Liver (tissue), 9 donors: ENCODE data around the gene KCNK13. TPM values are rescaled to one million over a fixed set of nuclear protein-coding genes. Genes with fewer than 3 reads are reported as not detected.

ENCODE experiments used
- DNase-seq: peaks from one replicate; pipeline ENCODE4 v3.0.0-alpha.2; 2017; ENCODE audit warnings: low spot score
- H3K27ac ChIP-seq, 2 donors: one replicate each; pipeline ENCODE4 v1.7.0; 2013; ENCODE audit warnings: inconsistent platforms in 2 of 2, low read length in 2 of 2, control low read depth in 1 of 2, low read depth in 1 of 2, mild to moderate bottlenecking in 1 of 2
- H3K27me3 ChIP-seq, 4 donors: one replicate each; pipeline versions ENCODE4 v1.6.1 to v1.7.0; 2013; ENCODE audit warnings: low read length in 3 of 4, inconsistent platforms in 1 of 4, mild to moderate bottlenecking in 1 of 4, moderate library complexity in 1 of 4; ENCODE audit not compliant: control insufficient read depth in 4 of 4, insufficient read depth in 4 of 4
- H3K36me3 ChIP-seq, 4 donors: one replicate each; pipeline versions ENCODE4 v1.6.1 to v1.7.0; 2013; ENCODE audit warnings: low read length in 3 of 4, mild to moderate bottlenecking in 3 of 4, low read depth in 1 of 4, moderate library complexity in 1 of 4; ENCODE audit not compliant: control insufficient read depth in 4 of 4, insufficient read depth in 3 of 4
- H3K4me1 ChIP-seq, 4 donors: one replicate each; pipeline versions ENCODE4 v1.6.1 to v1.7.0; 2013; ENCODE audit warnings: low read length in 3 of 4, mild to moderate bottlenecking in 3 of 4, moderate library complexity in 1 of 4; ENCODE audit not compliant: control insufficient read depth in 4 of 4, insufficient read depth in 4 of 4
- H3K4me3 ChIP-seq, 3 donors: one replicate each; pipeline versions ENCODE4 v1.6.1 to v1.7.0; 2013; ENCODE audit warnings: low read length in 3 of 3, control low read depth in 1 of 3, low read depth in 1 of 3, mild to moderate bottlenecking in 1 of 3
- H3K9ac ChIP-seq, 2 donors: one replicate each; pipeline ENCODE4 v1.7.0; 2013; ENCODE audit warnings: low read length in 2 of 2, mild to moderate bottlenecking in 2 of 2, moderate library complexity in 2 of 2, control low read depth in 1 of 2, low read depth in 1 of 2
- H3K9me3 ChIP-seq, 4 donors: one replicate each; pipeline versions ENCODE4 v1.6.1 to v1.7.0; 2013; ENCODE audit warnings: low read length in 3 of 4; ENCODE audit not compliant: control insufficient read depth in 4 of 4
- FOXA1 ChIP-seq: IDR thresholded peaks from 2 replicates; pipeline ENCODE4 v1.6.1; 2016; ENCODE audit warnings: antibody characterized with exemption
- FOXA2 ChIP-seq: IDR thresholded peaks from 2 replicates; pipeline ENCODE4 v1.6.1; 2016; ENCODE audit warnings: antibody characterized with exemption
- GABPA ChIP-seq, 2 donors: IDR thresholded peaks in 1 of 2; conservative IDR thresholded peaks in 1 of 2; 2 replicates each; pipeline ENCODE4 v1.6.1; 2016; ENCODE audit warnings: antibody characterized with exemption in 2 of 2, mild to moderate bottlenecking in 1 of 2, moderate library complexity in 1 of 2
- HNF4A ChIP-seq, 2 donors: conservative IDR thresholded peaks; 2 replicates each; pipeline ENCODE4 v1.6.1; 2016; ENCODE audit warnings: antibody characterized with exemption in 2 of 2, mild to moderate bottlenecking in 2 of 2
- HNF4G ChIP-seq: IDR thresholded peaks from 2 replicates; pipeline ENCODE4 v1.6.1; 2016; ENCODE audit warnings: antibody characterized with exemption
- JUND ChIP-seq, 2 donors: IDR thresholded peaks; 2 replicates each; pipeline ENCODE4 v1.6.1; 2016; ENCODE audit warnings: antibody characterized with exemption in 2 of 2
- NR2F2 ChIP-seq: IDR thresholded peaks from 2 replicates; pipeline ENCODE4 v1.6.1; 2016; ENCODE audit warnings: antibody characterized with exemption
- RAD21 ChIP-seq, 2 donors: IDR thresholded peaks; 2 replicates each; pipeline ENCODE4 v1.6.1; 2016; ENCODE audit warnings: antibody characterized with exemption in 2 of 2, mild to moderate bottlenecking in 2 of 2
- REST ChIP-seq: IDR thresholded peaks from 2 replicates; pipeline ENCODE4 v1.6.1; 2016; ENCODE audit warnings: antibody characterized with exemption, mild to moderate bottlenecking
- RXRA ChIP-seq, 2 donors: IDR thresholded peaks; 2 replicates each; pipeline ENCODE4 v1.6.1; 2017 to 2018; ENCODE audit warnings: antibody characterized with exemption in 2 of 2, mild to moderate bottlenecking in 1 of 2
- SP1 ChIP-seq: IDR thresholded peaks from 2 replicates; pipeline ENCODE4 v1.6.1; 2018; ENCODE audit warnings: antibody characterized with exemption, mild to moderate bottlenecking
- TAF1 ChIP-seq: conservative IDR thresholded peaks from 2 replicates; pipeline ENCODE4 v1.6.1; 2016; ENCODE audit warnings: antibody characterized with exemption, mild to moderate bottlenecking
- YY1 ChIP-seq: IDR thresholded peaks from 2 replicates; pipeline ENCODE4 v1.6.1; 2016; ENCODE audit warnings: antibody characterized with exemption, mild to moderate bottlenecking
- WGBS: extraction: QIAGEN DNeasy Blood & Tissue Kit; methylation state at CpG from one replicate; pipeline ENCODE4 v1.1.7; 2013; 5-methylcytosine and 5-hydroxymethylcytosine counted together
- polyA plus RNA-seq, 2 donors: library from polyadenylated mRNA; stranded (reverse) in 1 of 2; unstranded in 1 of 2; fragments of 200-250 nt in 1 of 2; fragments of >200 nt in 1 of 2; fragmentation: Nextera tagmentation in 1 of 2; extraction: Ambion mirVana in 1 of 2; gene quantifications; one replicate each; pipeline versions ENCODE4 v1.2.1 to v1.2.3, GENCODE V29; 2013 to 2015
- total RNA-seq, 2 donors: library from RNA; depleted of rRNA; stranded (reverse); fragments of >200 nt; gene quantifications; one replicate each; pipeline ENCODE4 v1.2.3, GENCODE V29; 2014
- TF ChIP-seq, protein P1 (sequence below): IDR thresholded peaks from 2 replicates; pipeline ENCODE4 v1.6.1; 2016; ENCODE audit warnings: antibody characterized with exemption
- TF ChIP-seq, protein P2 (sequence below): IDR thresholded peaks from 2 replicates; pipeline ENCODE4 v1.6.1; 2016; ENCODE audit warnings: antibody characterized with exemption
- TF ChIP-seq, protein P3 (sequence below): IDR thresholded peaks from 2 replicates; pipeline ENCODE4 v1.6.1; 2016; ENCODE audit warnings: antibody characterized with exemption
- donor health status: healthy.
- donor health status: healthy.
- donor health status: healthy.
- donor health status: healthy.
- donor health status: healthy.

Gene KCNK13
- total and polyA plus RNA-seq, 4 donors, result 0.25 to 0.61 (median 0.38) TPM; not detected in 1

DNA sequence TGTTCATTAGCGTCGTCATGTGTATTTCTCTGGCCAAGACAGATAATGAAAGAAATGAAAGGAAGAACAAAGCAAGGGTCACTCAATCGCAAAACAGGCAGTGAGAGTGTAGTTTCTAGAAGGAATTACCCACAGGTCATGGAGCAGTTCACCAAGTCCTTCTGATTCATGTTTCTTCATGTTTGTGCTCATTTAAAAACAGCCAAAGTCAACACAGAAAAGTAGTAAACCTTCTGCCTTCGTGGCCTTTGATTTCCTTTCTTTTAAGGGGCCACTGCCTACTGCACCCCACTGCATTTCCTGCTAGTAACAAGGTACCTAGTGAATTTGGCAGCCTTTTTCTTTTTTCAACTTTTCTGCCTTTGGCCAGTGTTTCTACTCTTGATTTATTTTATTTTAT is 75.1 kb downstream of the KCNK13 start:
- Histone ChIP-seq H3K36me3 (no peaks in the 10 kb centered on the region), H3K9ac (no peak overlapping the region), H3K9me3 (no peaks in the 10 kb centered on the region), H3K4me1 (no peaks in the 10 kb centered on the region), H3K27ac (no peak overlapping the region), H3K4me3 (no peak overlapping the region), H3K27me3 (no peaks in the 10 kb centered on the region)
- TF ChIP-seq HNF4A (conservative IDR thresholded peaks at IDR 0.05) (no peak), GABPA (IDR thresholded peaks at IDR 0.05 in 1 of 2, conservative IDR thresholded peaks at IDR 0.05 in 1 of 2) (no peak), RXRA (IDR thresholded peaks at IDR 0.05) (no peak), FOXA1 (no peak), SP1 (no peak), HNF4G (no peak), JUND (IDR thresholded peaks at IDR 0.05) (no peak), RAD21 (IDR thresholded peaks at IDR 0.05) (no peak)
- WGBS, result 78% methylated on average over 4 of the region's 4 CpGs
- DNase-seq, result no peak

DNA sequence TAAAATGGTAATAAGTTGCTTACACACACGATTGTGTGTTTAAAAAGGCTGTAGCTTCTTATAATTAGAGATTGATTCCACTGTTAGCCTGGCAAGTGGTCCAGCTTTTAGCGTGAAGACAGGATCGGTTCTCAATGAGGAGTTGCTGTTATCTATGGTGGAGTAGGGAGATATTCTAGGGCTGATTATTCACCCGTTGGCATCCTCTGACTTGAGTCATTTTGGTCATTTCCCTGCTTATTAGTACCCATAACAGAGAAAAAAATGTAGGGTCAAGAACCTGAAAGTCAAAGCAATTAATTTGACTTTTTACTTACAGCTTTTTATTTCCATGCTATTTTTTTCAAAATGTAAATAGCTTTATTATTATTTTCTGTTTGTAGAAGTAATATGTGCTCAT is 76.0 kb downstream of the KCNK13 start:
- Histone ChIP-seq H3K27me3 (no peaks in the 10 kb centered on the region), H3K9me3 (no peaks in the 10 kb centered on the region), H3K36me3 (no peaks in the 10 kb centered on the region), H3K9ac (no peak overlapping the region), H3K4me1 (no peaks in the 10 kb centered on the region), H3K4me3 (no peak overlapping the region), H3K27ac (no peak overlapping the region)
- TF ChIP-seq SP1, result no peak
- TF ChIP-seq HNF4A (conservative IDR thresholded peaks at IDR 0.05), result no peak
- TF ChIP-seq RAD21 (IDR thresholded peaks at IDR 0.05), result no peak
- 60% methylated on average over 4 of the region's 4 CpGs for WGBS
- no peak for DNase-seq

GRCh38 chr14:90139199-90139598 is 77.4 kb downstream of the KCNK13 start:
- 86% methylated on average over 6 of the region's 6 CpGs for WGBS
- no peak overlapping the region for H3K27ac ChIP-seq
- TF ChIP-seq YY1, result no peak
- no peak for TF ChIP-seq RXRA (IDR thresholded peaks at IDR 0.05)
- TF ChIP-seq, protein P1, sequence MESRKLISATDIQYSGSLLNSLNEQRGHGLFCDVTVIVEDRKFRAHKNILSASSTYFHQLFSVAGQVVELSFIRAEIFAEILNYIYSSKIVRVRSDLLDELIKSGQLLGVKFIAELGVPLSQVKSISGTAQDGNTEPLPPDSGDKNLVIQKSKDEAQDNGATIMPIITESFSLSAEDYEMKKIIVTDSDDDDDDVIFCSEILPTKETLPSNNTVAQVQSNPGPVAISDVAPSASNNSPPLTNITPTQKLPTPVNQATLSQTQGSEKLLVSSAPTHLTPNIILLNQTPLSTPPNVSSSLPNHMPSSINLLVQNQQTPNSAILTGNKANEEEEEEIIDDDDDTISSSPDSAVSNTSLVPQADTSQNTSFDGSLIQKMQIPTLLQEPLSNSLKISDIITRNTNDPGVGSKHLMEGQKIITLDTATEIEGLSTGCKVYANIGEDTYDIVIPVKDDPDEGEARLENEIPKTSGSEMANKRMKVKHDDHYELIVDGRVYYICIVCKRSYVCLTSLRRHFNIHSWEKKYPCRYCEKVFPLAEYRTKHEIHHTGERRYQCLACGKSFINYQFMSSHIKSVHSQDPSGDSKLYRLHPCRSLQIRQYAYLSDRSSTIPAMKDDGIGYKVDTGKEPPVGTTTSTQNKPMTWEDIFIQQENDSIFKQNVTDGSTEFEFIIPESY, result no peak
- TF ChIP-seq HNF4A (conservative IDR thresholded peaks at IDR 0.05), result no peak
- no peak for TF ChIP-seq SP1
- TF ChIP-seq TAF1, result no peak
- TF ChIP-seq, protein P2, sequence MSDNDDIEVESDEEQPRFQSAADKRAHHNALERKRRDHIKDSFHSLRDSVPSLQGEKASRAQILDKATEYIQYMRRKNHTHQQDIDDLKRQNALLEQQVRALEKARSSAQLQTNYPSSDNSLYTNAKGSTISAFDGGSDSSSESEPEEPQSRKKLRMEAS, result no peak
- no peak for TF ChIP-seq JUND (IDR thresholded peaks at IDR 0.05)
- TF ChIP-seq, protein P3, sequence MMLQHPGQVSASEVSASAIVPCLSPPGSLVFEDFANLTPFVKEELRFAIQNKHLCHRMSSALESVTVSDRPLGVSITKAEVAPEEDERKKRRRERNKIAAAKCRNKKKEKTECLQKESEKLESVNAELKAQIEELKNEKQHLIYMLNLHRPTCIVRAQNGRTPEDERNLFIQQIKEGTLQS, result no peak
- TF ChIP-seq REST, result no peak
- no peak for TF ChIP-seq FOXA2
- no peak for TF ChIP-seq HNF4G
- TF ChIP-seq FOXA1, result no peak
- TF ChIP-seq NR2F2, result no peak
- no peak for TF ChIP-seq GABPA (IDR thresholded peaks at IDR 0.05 in 1 of 2, conservative IDR thresholded peaks at IDR 0.05 in 1 of 2)
- TF ChIP-seq RAD21 (IDR thresholded peaks at IDR 0.05), result no peak

More at GRCh38 chr14:90139199-90139598, 77.4 kb downstream of the KCNK13 start:
- Histone ChIP-seq H3K36me3 (no peaks in the 10 kb centered on the region), H3K27me3 (peaks cover 0 to 2% (median 0%) of the 10 kb centered on the region in 4 donors), H3K4me1 (no peaks in the 10 kb centered on the region), H3K9ac (no peak overlapping the region), H3K4me3 (no peak overlapping the region), H3K9me3 (no peaks in the 10 kb centered on the region)
- no peak for DNase-seq
